Keratinocyte (primary cell): ENCODE measurements around the gene RBBP5.

Source experiments
- EZH2 ChIP-seq: IDR thresholded peaks from one replicate; pipeline ENCODE4 v1.6.1; 2012; ENCODE audit warnings: inconsistent platforms, mild to moderate bottlenecking, low read length, moderate library complexity
- TF ChIP-seq, protein P1 (sequence below), 3 experiments: IDR thresholded peaks in 1 of 3; conservative IDR thresholded peaks in 1 of 3; optimal IDR thresholded peaks in 1 of 3; 2 replicates in 2 of 3; 3 replicates in 1 of 3; pipeline versions ENCODE3 to v1.5.1; 2011; ENCODE audit warnings: low read length in 3 of 3, mild to moderate bottlenecking in 3 of 3, moderate library complexity in 2 of 3, control low read depth in 1 of 3, inconsistent platforms in 1 of 3; ENCODE audit not compliant: insufficient read depth in 2 of 3; ENCODE audit errors: extremely low read depth in 1 of 3

DNA sequence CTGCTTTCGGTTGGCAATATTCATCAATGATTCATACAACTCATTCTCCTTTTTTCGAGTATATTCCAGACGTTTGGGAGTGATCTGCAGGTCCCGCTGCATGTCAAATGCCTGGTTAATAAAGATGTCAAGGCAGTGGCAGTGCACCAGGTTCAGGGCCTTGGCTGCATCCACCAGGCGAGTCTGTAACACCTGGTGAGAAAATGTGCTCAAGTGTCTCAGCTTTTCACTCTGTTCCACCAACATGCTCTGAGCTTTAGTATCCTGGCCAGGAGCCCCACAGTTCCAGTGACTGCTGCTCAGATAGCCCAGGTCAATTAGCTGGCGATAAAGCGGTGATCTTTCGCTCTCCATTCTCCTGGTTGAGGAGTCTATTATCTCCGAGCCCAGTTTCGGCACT, 47.5 kb upstream of the RBBP5 start:
- TF ChIP-seq, protein P1, sequence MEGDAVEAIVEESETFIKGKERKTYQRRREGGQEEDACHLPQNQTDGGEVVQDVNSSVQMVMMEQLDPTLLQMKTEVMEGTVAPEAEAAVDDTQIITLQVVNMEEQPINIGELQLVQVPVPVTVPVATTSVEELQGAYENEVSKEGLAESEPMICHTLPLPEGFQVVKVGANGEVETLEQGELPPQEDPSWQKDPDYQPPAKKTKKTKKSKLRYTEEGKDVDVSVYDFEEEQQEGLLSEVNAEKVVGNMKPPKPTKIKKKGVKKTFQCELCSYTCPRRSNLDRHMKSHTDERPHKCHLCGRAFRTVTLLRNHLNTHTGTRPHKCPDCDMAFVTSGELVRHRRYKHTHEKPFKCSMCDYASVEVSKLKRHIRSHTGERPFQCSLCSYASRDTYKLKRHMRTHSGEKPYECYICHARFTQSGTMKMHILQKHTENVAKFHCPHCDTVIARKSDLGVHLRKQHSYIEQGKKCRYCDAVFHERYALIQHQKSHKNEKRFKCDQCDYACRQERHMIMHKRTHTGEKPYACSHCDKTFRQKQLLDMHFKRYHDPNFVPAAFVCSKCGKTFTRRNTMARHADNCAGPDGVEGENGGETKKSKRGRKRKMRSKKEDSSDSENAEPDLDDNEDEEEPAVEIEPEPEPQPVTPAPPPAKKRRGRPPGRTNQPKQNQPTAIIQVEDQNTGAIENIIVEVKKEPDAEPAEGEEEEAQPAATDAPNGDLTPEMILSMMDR (optimal IDR thresholded peaks at IDR 0.05 in 1 of 3, IDR thresholded peaks at IDR 0.05 in 1 of 3, conservative IDR thresholded peaks at IDR 0.05 in 1 of 3; ENCODE audit: extremely low read depth in 1 of 3, insufficient read depth in 2 of 3, low read length in 3 of 3) = no peak
- no peak for TF ChIP-seq EZH2
